Fibroblast of skin of left quadriceps (primary cell): ENCODE data around the gene TMEM233.

Experiments used
- DNase-seq, 2 experiments: peaks; one replicate each; pipeline ENCODE4 v3.0.0-alpha.2; 2013; ENCODE audit warnings: low read depth in 2 of 2

Gene TMEM233

GRCh38 chr12:119681728-119682638, 88.4 kb downstream of the TMEM233 start:
- no peak for DNase-seq

DNA sequence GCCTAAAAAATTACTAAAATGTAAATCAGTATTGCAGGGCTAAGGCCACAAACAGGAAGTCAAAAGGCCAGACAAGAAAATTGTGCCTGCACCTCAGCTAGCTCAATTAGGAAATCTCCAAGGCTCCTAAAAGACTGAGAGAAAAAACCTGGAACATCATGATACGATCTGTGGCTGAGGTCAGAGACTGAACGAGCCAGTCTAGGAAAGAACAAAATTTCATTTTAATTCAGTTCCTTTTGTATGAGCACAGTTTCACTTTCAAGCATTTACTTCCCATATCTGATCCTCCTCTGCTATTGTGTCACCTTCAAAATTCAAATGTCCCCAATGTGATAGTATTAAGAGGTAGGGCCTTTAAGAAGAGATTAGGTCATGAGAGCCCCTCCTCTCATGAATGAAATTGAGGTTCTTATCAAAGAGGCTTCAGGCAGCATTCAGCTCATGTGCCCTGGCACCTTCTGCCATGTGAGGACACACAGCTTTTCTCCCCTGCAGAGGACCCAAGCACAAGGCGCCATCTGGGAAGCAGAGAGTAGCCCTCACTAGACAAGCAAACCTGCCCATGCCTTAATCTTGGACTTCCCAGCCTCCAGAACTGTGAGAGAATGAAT, 89.2 kb downstream of the TMEM233 start:
- no peak for DNase-seq

- no peak for DNase-seq
Observed at GRCh38 chr12:119683413-119683812, 89.8 kb downstream of the TMEM233 start.

DNA sequence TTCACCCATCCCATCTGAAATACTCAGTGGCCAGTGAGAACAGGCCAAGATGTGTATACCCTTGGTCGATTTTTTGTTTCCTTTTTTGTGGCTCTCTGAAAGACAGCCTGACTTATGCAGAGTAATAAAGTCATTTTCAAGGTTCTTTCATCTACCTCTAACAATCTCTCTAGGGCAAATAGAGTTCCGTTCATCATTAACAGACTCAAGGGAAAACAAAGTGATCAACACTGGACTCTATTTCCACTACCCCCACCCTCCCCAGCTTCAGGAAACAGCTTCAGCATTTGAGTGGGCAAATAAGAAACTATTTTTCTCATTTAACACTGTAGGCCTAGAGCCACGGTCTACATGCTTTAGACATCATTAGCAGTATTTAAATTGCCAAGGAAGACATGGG, 90.2 kb downstream of the TMEM233 start:
- no peak for DNase-seq

DNA sequence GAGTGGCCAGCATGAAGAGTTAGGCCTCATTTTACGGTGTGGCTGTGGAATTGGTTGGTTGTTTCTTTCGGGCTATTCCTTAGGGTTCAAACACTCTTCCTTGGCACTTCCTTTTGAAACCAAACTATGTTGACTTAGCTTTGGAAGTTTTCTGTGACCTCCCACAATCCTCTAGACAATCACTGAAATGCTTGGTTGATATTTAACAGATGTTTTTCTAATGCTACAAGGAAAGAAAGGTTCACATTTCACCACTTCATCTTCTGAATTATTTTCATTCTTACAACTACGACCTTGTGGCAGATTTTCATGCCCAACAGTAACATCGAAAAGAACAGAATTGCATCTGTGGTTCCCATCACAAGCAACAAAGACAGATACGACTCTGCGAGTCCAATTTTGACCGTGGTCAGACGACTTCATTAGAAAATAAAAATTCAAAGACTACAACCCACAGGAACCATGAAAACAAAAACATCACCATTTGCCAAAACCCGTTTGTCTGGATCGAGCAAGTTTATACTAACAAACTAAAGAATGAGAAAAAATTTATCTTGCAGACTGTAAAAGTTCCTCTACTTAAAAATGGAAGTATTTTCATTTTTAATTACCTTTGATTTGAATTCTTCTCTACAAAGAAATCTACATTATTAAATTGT, 91.3 kb downstream of the TMEM233 start:
- no peak for DNase-seq

GRCh38 chr12:119685375-119685774, 91.8 kb downstream of the TMEM233 start:
- DNase-seq, result no peak

- no peak for DNase-seq
Observed at GRCh38 chr12:119686355-119686754, 92.8 kb downstream of the TMEM233 start.

DNA sequence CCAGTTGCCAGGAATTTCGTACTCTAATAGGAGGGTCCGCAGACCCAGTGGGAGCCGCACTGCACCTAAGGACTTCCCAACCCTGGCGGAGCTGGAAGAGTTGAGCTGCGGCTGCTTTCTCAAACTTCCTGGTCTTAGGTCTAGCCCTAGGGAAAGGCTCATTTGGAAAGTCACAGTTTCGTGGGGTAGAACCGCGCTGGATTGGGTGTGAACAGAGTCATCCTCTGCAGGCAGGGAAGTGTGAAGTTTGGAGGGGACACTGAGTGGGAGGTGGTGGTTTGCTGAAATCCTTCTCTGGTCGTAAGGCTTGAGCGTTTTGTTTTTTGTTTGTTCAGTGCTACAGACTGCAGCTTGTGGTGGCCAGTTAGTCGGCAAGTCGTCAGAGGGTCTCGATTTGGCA, 93.2 kb downstream of the TMEM233 start:
- DNase-seq, result no peak

DNA sequence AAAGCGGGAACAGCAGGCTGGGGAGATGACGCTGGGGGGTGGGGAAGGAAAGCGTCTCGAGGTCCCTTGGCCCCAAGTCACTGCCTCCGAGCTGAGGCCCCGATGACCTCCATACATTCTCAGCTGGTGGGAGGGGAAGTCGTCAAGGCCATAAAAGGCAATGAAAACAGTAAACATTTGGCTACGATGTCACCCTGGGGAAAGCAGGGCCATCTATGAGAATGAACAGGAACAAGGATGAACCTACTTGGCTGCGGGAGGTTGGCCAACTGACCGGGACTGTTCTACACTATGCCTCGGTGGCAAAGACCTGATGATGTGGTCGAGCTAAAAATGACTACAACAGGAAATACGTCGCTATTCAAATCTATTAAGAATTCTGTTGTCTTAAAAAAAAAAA, 93.8 kb downstream of the TMEM233 start:
- DNase-seq, result no peak

DNA sequence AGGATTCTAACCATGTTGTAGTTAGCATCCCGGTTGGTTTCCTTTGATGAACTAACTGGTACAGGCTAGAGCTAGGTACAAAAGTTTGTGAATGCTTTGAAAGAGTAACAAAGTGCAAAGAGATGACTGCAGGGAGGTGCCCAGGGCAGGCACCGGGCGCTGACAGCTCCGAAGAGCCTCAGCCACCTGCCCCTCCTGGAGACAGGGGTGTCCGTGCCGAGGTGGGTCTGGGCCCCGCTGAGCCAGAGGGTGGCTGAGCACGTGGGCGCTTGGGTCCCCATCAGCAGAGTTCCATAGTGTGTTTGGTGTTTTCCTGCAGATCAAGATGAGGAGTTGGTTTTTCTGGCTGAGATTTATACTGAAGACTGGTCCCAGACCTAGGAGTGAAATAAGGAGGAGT, 94.3 kb downstream of the TMEM233 start:
- no peak for DNase-seq

GRCh38 chr12:119689935-119690500, 96.4 kb downstream of the TMEM233 start:
- no peak for DNase-seq

DNA sequence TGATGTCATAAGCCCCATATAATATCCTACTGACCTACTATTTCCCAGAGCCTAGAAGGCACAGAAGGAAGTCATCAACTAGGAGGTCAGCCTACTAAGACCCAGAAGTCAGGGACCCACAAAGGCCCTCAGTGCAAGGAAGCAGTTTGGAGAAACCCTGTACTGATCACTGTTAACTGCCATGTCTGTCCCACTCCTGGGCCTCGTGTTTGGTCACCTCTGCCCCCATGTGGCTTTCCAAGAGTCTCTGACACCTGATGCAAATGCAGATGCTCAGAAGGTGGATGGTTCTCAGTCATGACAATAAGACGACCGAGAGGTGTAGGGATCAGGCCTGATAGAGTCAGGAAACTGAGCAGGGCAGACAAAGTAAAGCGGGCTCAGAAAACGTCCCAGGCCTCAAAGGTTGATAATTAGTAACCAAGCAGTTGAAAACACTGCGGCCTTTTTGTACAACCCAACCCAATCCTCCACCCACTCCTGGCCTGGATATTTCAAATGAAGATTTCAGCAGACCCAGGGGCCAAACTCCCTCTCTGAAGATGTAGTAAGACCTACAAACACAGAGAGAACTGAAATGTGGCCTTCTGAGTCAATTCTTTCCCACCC, 97.7 kb downstream of the TMEM233 start:
- DNase-seq, result no peak

DNA sequence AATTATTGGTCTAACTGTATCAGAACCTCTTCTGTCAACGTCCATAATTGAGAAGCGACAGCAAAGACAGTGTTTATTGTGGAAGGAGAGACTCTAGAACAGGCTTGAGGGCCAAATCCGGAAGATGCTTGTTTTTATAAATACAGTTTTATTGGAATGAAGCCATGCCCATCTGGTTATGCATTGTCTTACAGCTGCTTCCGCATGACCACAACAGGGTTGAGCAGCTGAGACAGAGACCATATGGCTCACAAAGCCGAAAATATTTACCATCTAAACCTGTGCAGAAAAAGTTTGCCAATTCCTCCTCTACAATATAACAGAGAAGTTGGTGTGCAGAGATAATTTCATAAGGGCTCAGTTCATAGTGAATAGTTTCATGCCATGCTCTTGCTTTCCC, 98.8 kb downstream of the TMEM233 start:
- no peak for DNase-seq
